ENCODE data around the gene WFDC1.
"Not testable (repeated sequence)": the region's sequence is repeated elsewhere in the genome, so short reads cannot be mapped to it uniquely, and the experiment has no call there.

Gene WFDC1

GRCh38 chr16:84330685-84331050 is 36.0 kb downstream of the WFDC1 start:
- no peak for DNase-seq

GRCh38 chr16:84331998-84332780 is 37.5 kb downstream of the WFDC1 start:
- DNase-seq = no peak

GRCh38 chr16:84332975-84333684 is 38.5 kb downstream of the WFDC1 start:
- no peak for DNase-seq

- DNase-seq = no peak
Measured at GRCh38 chr16:84334058-84334457, 39.4 kb downstream of the WFDC1 start.

GRCh38 chr16:84334482-84334881 is 39.8 kb downstream of the WFDC1 start:
- no peak for DNase-seq

- DNase-seq = not testable (repeated sequence)
Measured at GRCh38 chr16:84337236-84337635, 42.6 kb downstream of the WFDC1 start.

- DNase-seq = no peak
Measured at GRCh38 chr16:84339311-84339710, 44.6 kb downstream of the WFDC1 start.

- DNase-seq = no peak
Measured at GRCh38 chr16:84339766-84340165, 45.1 kb downstream of the WFDC1 start.

GRCh38 chr16:84340325-84341040 is 45.8 kb downstream of the WFDC1 start:
- no peak for DNase-seq

- DNase-seq = no peak
Measured at GRCh38 chr16:84341528-84342295, 47.0 kb downstream of the WFDC1 start.

GRCh38 chr16:84343800-84344199 is 49.1 kb downstream of the WFDC1 start:
- DNase-seq = not testable (repeated sequence)

GRCh38 chr16:84344781-84345180 is 50.1 kb downstream of the WFDC1 start:
- DNase-seq = no peak

GRCh38 chr16:84347161-84347560 is 52.5 kb downstream of the WFDC1 start:
- no peak for DNase-seq

GRCh38 chr16:84348386-84348888 is 53.8 kb downstream of the WFDC1 start:
- DNase-seq = no peak

- DNase-seq = no peak
Measured at GRCh38 chr16:84349862-84350684, 55.4 kb downstream of the WFDC1 start.

GRCh38 chr16:84350685-84351400 is 56.2 kb downstream of the WFDC1 start:
- DNase-seq = no peak

- no peak for DNase-seq
Measured at GRCh38 chr16:84351630-84352029, 57.0 kb downstream of the WFDC1 start.

GRCh38 chr16:84354306-84354705 is 59.6 kb downstream of the WFDC1 start:
- no peak for DNase-seq

GRCh38 chr16:84355149-84355548 is 60.5 kb downstream of the WFDC1 start:
- no peak for DNase-seq

GRCh38 chr16:84356176-84356575 is 61.5 kb downstream of the WFDC1 start:
- DNase-seq = no peak

- DNase-seq = peak; percentile 13
Measured at GRCh38 chr16:84356591-84357116, 62.0 kb downstream of the WFDC1 start.
